GM15510 (cell line): ENCODE results near the gene ZNF681.
A peak's percentile ranks its signal among the peaks of the same experiment; 100 is the strongest.

Experiments used
- POLR2A ChIP-seq: IDR thresholded peaks from 3 replicates; pipeline ENCODE4 v1.6.1; 2011; ENCODE audit warnings: borderline replicate concordance; ENCODE audit not compliant: insufficient read length; ENCODE audit errors: extremely low read depth

The ZNF681 gene

GRCh38 chr19:23758187-23759074, at the start of gene ZNF681:
TSS of gene ZNF681 (minus strand) at chr19:23758891. CDS start at chr19:23758749, 142 bp downstream.
- peak; percentile 55 for TF ChIP-seq POLR2A

- no peak for TF ChIP-seq POLR2A
Measured at GRCh38 chr19:23804676-23805075, 46.0 kb upstream of the ZNF681 start.

- no peak for TF ChIP-seq POLR2A
Measured at GRCh38 chr19:23802290-23802689, 43.6 kb upstream of the ZNF681 start.

- TF ChIP-seq POLR2A, result no peak
Measured at GRCh38 chr19:23801803-23802202, 43.1 kb upstream of the ZNF681 start.

- TF ChIP-seq POLR2A, result no peak
Measured at GRCh38 chr19:23800868-23801267, 42.2 kb upstream of the ZNF681 start.

GRCh38 chr19:23800271-23800670, 41.6 kb upstream of the ZNF681 start:
- no peak for TF ChIP-seq POLR2A

GRCh38 chr19:23799321-23799720, 40.6 kb upstream of the ZNF681 start:
- no peak for TF ChIP-seq POLR2A

- no peak for TF ChIP-seq POLR2A
Measured at GRCh38 chr19:23795462-23795861, 36.8 kb upstream of the ZNF681 start.

GRCh38 chr19:23792784-23793183, 34.1 kb upstream of the ZNF681 start:
- no peak for TF ChIP-seq POLR2A

- TF ChIP-seq POLR2A, result no peak
Measured at GRCh38 chr19:23790641-23791488, 32.2 kb upstream of the ZNF681 start.

- TF ChIP-seq POLR2A, result no peak
Measured at GRCh38 chr19:23789246-23789645, 30.6 kb upstream of the ZNF681 start.

GRCh38 chr19:23788411-23788810, 29.7 kb upstream of the ZNF681 start:
- TF ChIP-seq POLR2A, result no peak

GRCh38 chr19:23787106-23787505, 28.4 kb upstream of the ZNF681 start:
- TF ChIP-seq POLR2A, result no peak

- no peak for TF ChIP-seq POLR2A
Measured at GRCh38 chr19:23785982-23786381, 27.3 kb upstream of the ZNF681 start.

GRCh38 chr19:23784274-23784673, 25.6 kb upstream of the ZNF681 start:
- TF ChIP-seq POLR2A, result no peak
